Activated B cell treated with CpG ODN at 0.5 μM for 24 hours (primary cell): ENCODE results near the gene ZMYND8. TPM values are rescaled to one million over a fixed set of nuclear protein-coding genes. Genes with fewer than 3 reads are reported as not detected.

Experiments used
- ATAC-seq: fragments of 200-7000 bp; cut with Tn5 transposase; one replicate; pipeline ENCODE4 v1.10.0; 2021; ENCODE audit warnings: low read depth, mild to moderate bottlenecking, moderate library complexity
- CTCF ChIA-PET: fragments of 350-600 bp; sonication (Branson Sonifier 250); formaldehyde crosslinking; loops from one replicate; lab custom pipeline; 2021; ENCODE audit warnings: antibody characterized with exemption; lab: Charles Lee
- POLR2A ChIA-PET: fragments of 350-600 bp; sonication (Branson Sonifier 250); formaldehyde crosslinking; loops from one replicate; lab custom pipeline; 2021; ENCODE audit warnings: antibody characterized with exemption; lab: Charles Lee
- DNase-seq: peaks from one replicate; pipeline ENCODE4 v3.0.0; 2022
- H3K27ac Mint-ChIP-seq: one replicate; pipeline ENCODE4 v1.8.0; 2020; ENCODE audit warnings: mixed read lengths
- H3K27me3 Mint-ChIP-seq: one replicate; pipeline ENCODE4 v1.8.0; 2021; ENCODE audit warnings: mixed read lengths
- H3K36me3 Mint-ChIP-seq: one replicate; pipeline ENCODE4 v1.8.0; 2021; ENCODE audit warnings: low read depth, mixed read lengths
- H3K4me1 Mint-ChIP-seq: one replicate; pipeline ENCODE4 v1.8.0; 2021; ENCODE audit warnings: mixed read lengths
- H3K4me3 Mint-ChIP-seq: one replicate; pipeline ENCODE4 v1.8.0; 2020; ENCODE audit warnings: mild to moderate bottlenecking, mixed read lengths
- H3K9me3 Mint-ChIP-seq: one replicate; pipeline ENCODE4 v1.8.0; 2020; ENCODE audit warnings: mixed read lengths
- intact Hi-C: fragments of 100-400 bp; cut with micrococcal nuclease; formaldehyde crosslinking; loops from one replicate; pipeline ENCODE4 v1.15.1; 2024
- total RNA-seq: library from RNA; stranded (reverse); gene quantifications from 2 replicates; pipeline ENCODE4 v1.2.3, GENCODE V29; 2022
- TF ChIP-seq, protein P1 (sequence below): fragments of 200-600 bp; IDR thresholded peaks from one replicate; pipeline ENCODE4 v1.8.0; 2022; ENCODE audit warnings: antibody characterized with exemption, mild to moderate bottlenecking

Gene ZMYND8
- total RNA-seq, 1 donor from 2014 or later: 42.6 TPM

DNA sequence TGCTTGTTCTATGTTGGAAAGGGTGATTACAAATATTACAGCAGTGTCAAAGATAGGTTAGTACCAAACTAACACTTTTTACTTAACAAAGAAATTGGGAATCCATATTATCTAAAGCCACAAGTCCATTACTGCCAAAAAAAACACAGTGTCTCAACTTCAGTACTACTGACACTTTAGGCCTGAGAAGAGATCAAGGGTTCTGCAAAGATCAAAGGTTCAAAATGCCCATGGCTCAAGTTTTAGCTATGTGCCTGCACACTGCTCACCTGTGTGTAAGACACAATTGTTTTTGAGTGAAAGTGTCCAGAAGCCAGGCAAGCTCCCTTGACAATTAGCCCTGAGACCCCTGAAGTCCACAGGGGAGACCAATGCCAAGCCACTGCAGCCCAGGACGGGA is 132.6 kb downstream of the ZMYND8 start:
- Mint-ChIP-seq H3K4me1 (peaks cover 11% of the 10 kb centered on the region), H3K27me3 (no peaks in the 10 kb centered on the region), H3K36me3 (peaks cover 85% of the 10 kb centered on the region), H3K4me3 (no peak overlapping the region), H3K9me3 (no peaks in the 10 kb centered on the region), H3K27ac (peak overlapping the region; percentile 21)
- intact Hi-C loops: no loop called here
- TF ChIP-seq, protein P1, sequence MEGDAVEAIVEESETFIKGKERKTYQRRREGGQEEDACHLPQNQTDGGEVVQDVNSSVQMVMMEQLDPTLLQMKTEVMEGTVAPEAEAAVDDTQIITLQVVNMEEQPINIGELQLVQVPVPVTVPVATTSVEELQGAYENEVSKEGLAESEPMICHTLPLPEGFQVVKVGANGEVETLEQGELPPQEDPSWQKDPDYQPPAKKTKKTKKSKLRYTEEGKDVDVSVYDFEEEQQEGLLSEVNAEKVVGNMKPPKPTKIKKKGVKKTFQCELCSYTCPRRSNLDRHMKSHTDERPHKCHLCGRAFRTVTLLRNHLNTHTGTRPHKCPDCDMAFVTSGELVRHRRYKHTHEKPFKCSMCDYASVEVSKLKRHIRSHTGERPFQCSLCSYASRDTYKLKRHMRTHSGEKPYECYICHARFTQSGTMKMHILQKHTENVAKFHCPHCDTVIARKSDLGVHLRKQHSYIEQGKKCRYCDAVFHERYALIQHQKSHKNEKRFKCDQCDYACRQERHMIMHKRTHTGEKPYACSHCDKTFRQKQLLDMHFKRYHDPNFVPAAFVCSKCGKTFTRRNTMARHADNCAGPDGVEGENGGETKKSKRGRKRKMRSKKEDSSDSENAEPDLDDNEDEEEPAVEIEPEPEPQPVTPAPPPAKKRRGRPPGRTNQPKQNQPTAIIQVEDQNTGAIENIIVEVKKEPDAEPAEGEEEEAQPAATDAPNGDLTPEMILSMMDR: no peak
- DNase-seq (no peak), ATAC-seq (no peak)
- CTCF ChIA-PET: no interaction called here
- POLR2A ChIA-PET: no interaction called here

DNA sequence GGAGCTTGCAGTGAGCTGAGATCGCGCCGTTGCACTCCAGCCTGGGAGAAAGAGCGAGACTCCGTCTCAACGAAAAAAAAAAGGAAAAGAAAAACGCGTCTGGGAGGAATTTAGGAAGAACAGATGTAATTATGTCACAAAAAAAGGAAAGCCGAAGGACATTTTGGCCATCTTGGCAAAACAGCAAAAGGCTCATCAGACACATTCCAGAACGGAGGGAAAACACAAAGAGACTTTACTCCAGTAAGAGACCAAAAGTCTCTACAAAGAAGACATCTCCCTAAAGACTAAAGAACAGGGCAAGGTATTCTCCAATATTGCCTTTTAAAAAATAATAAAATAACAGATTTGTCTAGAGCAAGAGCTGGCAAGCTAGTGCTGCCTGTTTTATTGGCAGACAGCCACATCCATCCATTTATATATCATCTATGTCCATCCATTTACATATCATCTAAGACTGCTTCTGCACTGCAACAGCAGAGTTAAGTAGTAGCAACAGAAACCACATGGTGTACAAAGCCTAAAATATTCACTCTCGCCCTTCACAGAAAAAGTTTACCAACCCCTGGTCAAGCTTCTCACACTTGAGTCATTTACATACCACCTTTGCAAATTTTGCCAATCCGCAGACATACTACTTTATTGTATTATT is 133.9 kb downstream of the ZMYND8 start:
- DNase-seq: no peak
- Mint-ChIP-seq H3K27ac (no peak overlapping the region), H3K4me1 (peaks cover 11% of the 10 kb centered on the region), H3K9me3 (no peaks in the 10 kb centered on the region), H3K27me3 (no peaks in the 10 kb centered on the region), H3K36me3 (peaks cover 86% of the 10 kb centered on the region), H3K4me3 (no peak overlapping the region)
- intact Hi-C loops: no loop called here
- no peak for ATAC-seq
- TF ChIP-seq, protein P1: no peak
- CTCF ChIA-PET: interaction anchor here (1.3 kb wide), 1 partner anchor 161 kb away, joined by 4 read pairs; no protein-coding TSS in a partner anchor
- POLR2A ChIA-PET: no interaction called here

DNA sequence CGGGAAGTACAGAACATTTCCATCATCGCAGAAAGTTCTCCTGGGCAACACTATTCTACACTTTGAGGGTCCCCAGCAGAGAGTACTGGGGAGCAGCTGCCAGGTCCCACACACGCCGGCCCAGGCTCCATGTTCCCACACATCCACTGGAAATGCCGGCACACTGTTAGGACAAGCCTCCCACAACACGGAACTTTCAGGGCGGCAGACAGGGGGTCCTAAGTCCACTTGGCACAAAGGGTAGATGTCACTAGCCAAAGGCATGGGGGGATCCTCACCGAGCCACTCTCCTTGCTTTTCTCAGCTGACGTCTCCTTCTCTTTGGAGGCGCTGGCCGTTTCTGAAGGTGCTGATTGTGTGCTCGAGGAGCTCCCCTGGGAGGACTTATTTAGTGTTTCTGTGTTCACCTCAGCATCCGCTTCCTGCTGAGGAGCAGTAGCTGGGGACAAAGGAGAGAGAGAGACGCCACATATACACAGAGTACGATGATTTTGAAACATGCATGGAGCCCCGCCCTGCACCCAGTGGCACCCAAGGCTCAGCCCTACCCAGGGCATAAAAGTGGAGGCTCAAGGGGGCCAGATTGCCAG is 135.4 kb downstream of the ZMYND8 start:
- no peak overlapping the region for H3K4me3 Mint-ChIP-seq
- H3K4me1 Mint-ChIP-seq: peaks cover 11% of the 10 kb centered on the region
- TF ChIP-seq, protein P1: no peak
- ChIA-PET POLR2A (no interaction called here), CTCF (interaction anchor here (1.0 to 1.4 kb wide), 4 partner anchors 51 to 400 kb away, joined by 3 to 13 read pairs (median 4); no protein-coding TSS in a partner anchor)
- ATAC-seq: no peak
- no peaks in the 10 kb centered on the region for H3K9me3 Mint-ChIP-seq
- intact Hi-C loops: loop anchor here (2.0 kb wide), 1 partner anchor 52 kb away; no protein-coding TSS in a partner anchor
- no peak for DNase-seq
- H3K27ac Mint-ChIP-seq: no peak overlapping the region
- H3K27me3 Mint-ChIP-seq: no peaks in the 10 kb centered on the region
- H3K36me3 Mint-ChIP-seq: peaks cover 85% of the 10 kb centered on the region

DNA sequence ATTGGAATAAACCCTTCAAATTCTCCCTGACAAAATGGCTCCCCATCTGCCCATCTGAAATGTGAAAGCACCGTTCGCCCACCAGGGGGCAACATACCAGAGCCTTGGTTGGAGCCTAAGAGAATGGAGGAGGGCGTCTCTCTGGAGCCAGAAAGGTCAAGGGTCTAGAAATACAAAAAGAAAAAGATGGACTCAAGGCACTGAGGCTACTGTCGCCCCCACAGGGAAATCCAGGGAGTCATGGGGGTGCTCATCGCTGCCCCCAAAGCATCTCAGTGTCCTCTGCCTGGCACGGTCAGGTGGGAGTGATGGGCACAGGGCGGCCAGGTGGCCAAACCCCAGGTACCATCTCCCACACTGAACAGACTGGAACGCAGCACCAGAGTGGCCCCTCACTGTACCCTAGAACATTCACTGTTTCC is 136.3 kb downstream of the ZMYND8 start:
- Mint-ChIP-seq H3K4me3 (no peak overlapping the region), H3K27ac (no peak overlapping the region), H3K4me1 (peaks cover 11% of the 10 kb centered on the region), H3K27me3 (no peaks in the 10 kb centered on the region), H3K9me3 (no peaks in the 10 kb centered on the region), H3K36me3 (peaks cover 85% of the 10 kb centered on the region)
- ATAC-seq (peak; percentile 42), DNase-seq (peak; percentile 27)
- TF ChIP-seq, protein P1: no peak
- intact Hi-C loops: loop anchor here (1.0 to 2.0 kb wide), 2 partner anchors 53 to 164 kb away; no protein-coding TSS in a partner anchor
- CTCF ChIA-PET: interaction anchor here (1.0 to 3.3 kb wide), 6 partner anchors 24 to 401 kb away, joined by 3 to 24 read pairs (median 6); no protein-coding TSS in a partner anchor
- POLR2A ChIA-PET: no interaction called here
